SU-DHL-6 (cell line): ENCODE measurements around the gene SH3TC2.

Experiments used
- EZH2phosphoT487 ChIP-seq: fragments of 200-600 bp; sonication (generic), shearing (Covaris generic); conservative IDR thresholded peaks from 2 replicates; pipeline ENCODE4 v1.6.1; 2018; ENCODE audit warnings: mild to moderate bottlenecking, antibody characterized with exemption, low read length, moderate library complexity, mixed read lengths
- TF ChIP-seq, protein P1 (sequence below): fragments of 200-600 bp; sonication (generic); IDR thresholded peaks from one replicate; pipeline ENCODE4 v1.5.1; 2017; ENCODE audit warnings: antibody characterized with exemption, mild to moderate bottlenecking, low read length, moderate library complexity; ENCODE audit not compliant: insufficient read depth, poor library complexity, severe bottlenecking

DNA sequence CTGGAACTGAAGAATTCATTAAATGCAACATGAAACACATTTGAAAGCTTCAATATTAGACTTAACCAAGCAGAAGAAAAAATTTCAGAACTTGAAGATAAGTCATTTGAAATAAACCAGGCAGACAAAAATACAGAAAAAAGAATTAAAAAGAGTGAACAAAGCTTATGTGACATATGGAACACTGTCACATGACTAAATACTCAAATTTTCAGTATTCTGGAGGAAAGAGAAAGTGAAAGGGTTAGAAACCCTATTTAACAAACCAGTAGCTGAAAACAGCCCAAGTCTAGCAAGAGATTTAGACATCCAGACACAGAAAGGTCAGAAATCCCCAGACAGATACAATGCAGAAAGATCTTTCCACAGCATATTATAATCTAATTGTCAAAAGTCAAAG is 37.1 kb upstream of the SH3TC2 start:
- TF ChIP-seq, protein P1, sequence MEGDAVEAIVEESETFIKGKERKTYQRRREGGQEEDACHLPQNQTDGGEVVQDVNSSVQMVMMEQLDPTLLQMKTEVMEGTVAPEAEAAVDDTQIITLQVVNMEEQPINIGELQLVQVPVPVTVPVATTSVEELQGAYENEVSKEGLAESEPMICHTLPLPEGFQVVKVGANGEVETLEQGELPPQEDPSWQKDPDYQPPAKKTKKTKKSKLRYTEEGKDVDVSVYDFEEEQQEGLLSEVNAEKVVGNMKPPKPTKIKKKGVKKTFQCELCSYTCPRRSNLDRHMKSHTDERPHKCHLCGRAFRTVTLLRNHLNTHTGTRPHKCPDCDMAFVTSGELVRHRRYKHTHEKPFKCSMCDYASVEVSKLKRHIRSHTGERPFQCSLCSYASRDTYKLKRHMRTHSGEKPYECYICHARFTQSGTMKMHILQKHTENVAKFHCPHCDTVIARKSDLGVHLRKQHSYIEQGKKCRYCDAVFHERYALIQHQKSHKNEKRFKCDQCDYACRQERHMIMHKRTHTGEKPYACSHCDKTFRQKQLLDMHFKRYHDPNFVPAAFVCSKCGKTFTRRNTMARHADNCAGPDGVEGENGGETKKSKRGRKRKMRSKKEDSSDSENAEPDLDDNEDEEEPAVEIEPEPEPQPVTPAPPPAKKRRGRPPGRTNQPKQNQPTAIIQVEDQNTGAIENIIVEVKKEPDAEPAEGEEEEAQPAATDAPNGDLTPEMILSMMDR = no peak
- no peak for TF ChIP-seq EZH2phosphoT487
